Mesendoderm (in vitro differentiated cells): ENCODE data around the gene OR52E1.

Source experiments
- DNase-seq: peaks from one replicate; pipeline ENCODE4 v3.0.0; 2013
- H2AK5ac ChIP-seq: 2 replicates; pipeline ENCODE4 v1.6.1; 2013; ENCODE audit warnings: low read length, inconsistent platforms
- H2BK120ac ChIP-seq: 2 replicates; pipeline ENCODE4 v1.6.1; 2013; ENCODE audit warnings: low read depth, mild to moderate bottlenecking, low read length, moderate library complexity, mixed read lengths
- H2BK15ac ChIP-seq: replicated peaks from 2 replicates; pipeline ENCODE4 v1.6.1; 2013; ENCODE audit warnings: low read depth, mild to moderate bottlenecking, moderate library complexity
- H2BK5ac ChIP-seq: 2 replicates; pipeline ENCODE4 v1.6.1; 2013; ENCODE audit warnings: low read length, inconsistent platforms
- H3K18ac ChIP-seq: 2 replicates; pipeline ENCODE4 v1.6.1; 2013; ENCODE audit warnings: mild to moderate bottlenecking, low read length, mixed read lengths
- H3K23ac ChIP-seq: one replicate; pipeline ENCODE4 v1.6.1; 2013; ENCODE audit warnings: low read length
- H3K27ac ChIP-seq: 2 replicates; pipeline ENCODE4 v1.5.1; 2013; ENCODE audit warnings: low read depth, mild to moderate bottlenecking, inconsistent platforms, low read length, moderate library complexity
- H3K27me3 ChIP-seq: 2 replicates; pipeline ENCODE4 v1.6.1; 2013; ENCODE audit warnings: low read length, control low read depth, mild to moderate bottlenecking, inconsistent platforms; ENCODE audit not compliant: insufficient read depth, poor library complexity
- H3K36me3 ChIP-seq: 2 replicates; pipeline ENCODE4 v1.6.1; 2013; ENCODE audit warnings: low read length, inconsistent platforms; ENCODE audit not compliant: control insufficient read depth, insufficient read depth
- H3K4ac ChIP-seq: one replicate; pipeline ENCODE4 v1.6.1; 2013; ENCODE audit warnings: low read depth, mild to moderate bottlenecking, low read length, moderate library complexity
- H3K4me1 ChIP-seq: 2 replicates; pipeline ENCODE4 v1.6.1; 2013; ENCODE audit warnings: low read depth, low read length, inconsistent platforms; ENCODE audit not compliant: control insufficient read depth
- H3K4me2 ChIP-seq: 2 replicates; pipeline ENCODE4 v1.6.1; 2013; ENCODE audit warnings: low read length
- H3K4me3 ChIP-seq: 2 replicates; pipeline ENCODE4 v1.5.1; 2013; ENCODE audit warnings: mild to moderate bottlenecking, low read length
- H3K56ac ChIP-seq: one replicate; pipeline ENCODE4 v1.6.1; 2013; ENCODE audit warnings: low read length
- H3K79me1 ChIP-seq: 2 replicates; pipeline ENCODE4 v1.6.1; 2013; ENCODE audit warnings: low read length, inconsistent platforms
- H3K79me2 ChIP-seq: 2 replicates; pipeline ENCODE4 v1.6.1; 2013; ENCODE audit warnings: mild to moderate bottlenecking, low read length; ENCODE audit not compliant: control insufficient read depth, insufficient read depth
- H3K9ac ChIP-seq: 2 replicates; pipeline ENCODE4 v1.6.1; 2013; ENCODE audit warnings: low read length, inconsistent platforms
- H4K5ac ChIP-seq: one replicate; pipeline ENCODE4 v1.6.1; 2013; ENCODE audit warnings: low read length
- H4K8ac ChIP-seq: one replicate; pipeline ENCODE4 v1.6.1; 2013; ENCODE audit warnings: low read depth, mild to moderate bottlenecking, control low read depth, low read length, moderate library complexity
- WGBS: extraction: QIAGEN DNeasy Blood & Tissue Kit; methylation state at CpG from one replicate; pipeline ENCODE4 v1.1.7; 2013; ENCODE audit warnings: low lambda C conversion rate, missing lambda C conversion rate; ENCODE audit not compliant: insufficient coverage; ENCODE audit errors: extremely low coverage; 5-methylcytosine and 5-hydroxymethylcytosine counted together

The OR52E1 gene

GRCh38 chr11:5065027-5065426 lies 4.3 kb upstream of the OR52E1 start:
- H2AK5ac ChIP-seq: no peak overlapping the region
- H3K4me1 ChIP-seq: no peaks in the 10 kb centered on the region
- H2BK120ac ChIP-seq: no peak overlapping the region
- H3K23ac ChIP-seq: no peak overlapping the region
- no peak for DNase-seq
- no peak overlapping the region for H3K4ac ChIP-seq
- H3K79me1 ChIP-seq: no peaks in the 10 kb centered on the region
- no peak overlapping the region for H3K4me3 ChIP-seq
- no peak overlapping the region for H4K8ac ChIP-seq
- no peaks in the 10 kb centered on the region for H3K27me3 ChIP-seq
- H3K4me2 ChIP-seq: no peak overlapping the region
- no peak overlapping the region for H4K5ac ChIP-seq
- no peaks in the 10 kb centered on the region for H3K79me2 ChIP-seq
- no peak overlapping the region for H2BK15ac ChIP-seq
- no peaks in the 10 kb centered on the region for H3K36me3 ChIP-seq
- H3K9ac ChIP-seq: no peak overlapping the region
- no peak overlapping the region for H3K27ac ChIP-seq
- no peak overlapping the region for H2BK5ac ChIP-seq
- no peak overlapping the region for H3K56ac ChIP-seq
- no peak overlapping the region for H3K18ac ChIP-seq
- WGBS: no CpG with 5 or more reads among the region's 1 CpG

GRCh38 chr11:5071799-5072198 lies 2.4 kb downstream of the OR52E1 start:
- Histone ChIP-seq H3K79me1 (no peaks in the 10 kb centered on the region), H3K18ac (no peak overlapping the region), H3K56ac (no peak overlapping the region), H4K5ac (no peak overlapping the region), H2BK15ac (no peak overlapping the region), H3K27me3 (no peaks in the 10 kb centered on the region), H3K4me2 (no peak overlapping the region), H3K23ac (no peak overlapping the region), H2AK5ac (no peak overlapping the region), H2BK5ac (no peak overlapping the region), H3K36me3 (no peaks in the 10 kb centered on the region), H2BK120ac (no peak overlapping the region), H3K4ac (no peak overlapping the region), H3K4me1 (no peaks in the 10 kb centered on the region), H3K9ac (no peak overlapping the region), H4K8ac (no peak overlapping the region), H3K4me3 (no peak overlapping the region), H3K79me2 (no peaks in the 10 kb centered on the region), H3K27ac (no peak overlapping the region)
- DNase-seq: peak; percentile 57
- WGBS: no CpG with 5 or more reads among the region's 3 CpGs

- Histone ChIP-seq H2BK5ac (no peak overlapping the region), H3K79me2 (no peaks in the 10 kb centered on the region), H2BK120ac (no peak overlapping the region)
Measured at GRCh38 chr11:5081405-5081804, 12.0 kb downstream of the OR52E1 start.

GRCh38 chr11:5083602-5084001 lies 14.2 kb downstream of the OR52E1 start:
- Histone ChIP-seq H3K4me2 (no peak overlapping the region), H3K56ac (no peak overlapping the region), H4K5ac (no peak overlapping the region), H3K9ac (no peak overlapping the region), H2BK120ac (no peak overlapping the region), H3K27me3 (no peaks in the 10 kb centered on the region), H3K23ac (no peak overlapping the region), H2BK5ac (no peak overlapping the region), H3K27ac (no peak overlapping the region), H2AK5ac (no peak overlapping the region), H3K4ac (no peak overlapping the region), H3K36me3 (no peaks in the 10 kb centered on the region), H3K4me3 (no peak overlapping the region), H4K8ac (no peak overlapping the region), H3K79me2 (no peaks in the 10 kb centered on the region), H3K18ac (no peak overlapping the region), H2BK15ac (no peak overlapping the region), H3K4me1 (no peaks in the 10 kb centered on the region), H3K79me1 (no peaks in the 10 kb centered on the region)
- no peak for DNase-seq

More at GRCh38 chr11:5081405-5081804, 12.0 kb downstream of the OR52E1 start:
- no peaks in the 10 kb centered on the region for H3K4me1 ChIP-seq
- no peak for DNase-seq
- no peak overlapping the region for H3K23ac ChIP-seq
- H3K36me3 ChIP-seq: no peaks in the 10 kb centered on the region
- WGBS: no CpG with 5 or more reads among the region's 2 CpGs
- no peak overlapping the region for H3K4ac ChIP-seq
- no peak overlapping the region for H3K9ac ChIP-seq
- H2BK15ac ChIP-seq: no peak overlapping the region
- H3K56ac ChIP-seq: no peak overlapping the region
- no peak overlapping the region for H3K4me3 ChIP-seq
- no peaks in the 10 kb centered on the region for H3K27me3 ChIP-seq
- no peak overlapping the region for H4K8ac ChIP-seq
- no peak overlapping the region for H2AK5ac ChIP-seq
- no peak overlapping the region for H3K4me2 ChIP-seq
- no peak overlapping the region for H3K18ac ChIP-seq
- no peak overlapping the region for H3K27ac ChIP-seq
- no peak overlapping the region for H4K5ac ChIP-seq
- H3K79me1 ChIP-seq: no peaks in the 10 kb centered on the region

- Histone ChIP-seq H3K56ac (no peak overlapping the region), H4K5ac (no peak overlapping the region), H3K4me2 (no peak overlapping the region), H2BK15ac (no peak overlapping the region), H2BK120ac (no peak overlapping the region), H3K23ac (no peak overlapping the region), H3K27ac (no peak overlapping the region), H3K79me1 (no peaks in the 10 kb centered on the region), H3K4ac (no peak overlapping the region), H3K18ac (no peak overlapping the region), H3K79me2 (no peaks in the 10 kb centered on the region), H4K8ac (no peak overlapping the region), H3K4me1 (no peaks in the 10 kb centered on the region), H2AK5ac (no peak overlapping the region), H3K36me3 (no peaks in the 10 kb centered on the region), H3K4me3 (no peak overlapping the region), H3K27me3 (no peaks in the 10 kb centered on the region), H2BK5ac (no peak overlapping the region), H3K9ac (no peak overlapping the region)
- DNase-seq: no peak
Measured at GRCh38 chr11:5088556-5088955, 19.2 kb downstream of the OR52E1 start.

- Histone ChIP-seq H3K4ac (no peak overlapping the region), H3K4me1 (no peaks in the 10 kb centered on the region), H4K8ac (no peak overlapping the region), H3K4me3 (no peak overlapping the region), H3K56ac (no peak overlapping the region), H2BK15ac (no peak overlapping the region), H4K5ac (no peak overlapping the region), H3K27ac (no peak overlapping the region), H3K79me2 (no peaks in the 10 kb centered on the region), H3K9ac (no peak overlapping the region), H3K27me3 (no peaks in the 10 kb centered on the region), H3K23ac (no peak overlapping the region), H3K79me1 (no peaks in the 10 kb centered on the region), H2BK5ac (no peak overlapping the region), H3K18ac (no peak overlapping the region), H2BK120ac (no peak overlapping the region), H3K36me3 (no peaks in the 10 kb centered on the region), H2AK5ac (no peak overlapping the region), H3K4me2 (no peak overlapping the region)
- no peak for DNase-seq
- no CpG with 5 or more reads among the region's 1 CpG for WGBS
Measured at GRCh38 chr11:5090668-5091067, 21.3 kb downstream of the OR52E1 start.
